GM19099 (cell line): ENCODE results near the gene SCARB2.

Experiments
- POLR2A ChIP-seq: IDR thresholded peaks from 3 replicates; pipeline ENCODE4 v1.6.1; 2011; ENCODE audit warnings: low read depth; ENCODE audit not compliant: insufficient read length; ENCODE audit errors: extremely low read depth

The SCARB2 gene

DNA sequence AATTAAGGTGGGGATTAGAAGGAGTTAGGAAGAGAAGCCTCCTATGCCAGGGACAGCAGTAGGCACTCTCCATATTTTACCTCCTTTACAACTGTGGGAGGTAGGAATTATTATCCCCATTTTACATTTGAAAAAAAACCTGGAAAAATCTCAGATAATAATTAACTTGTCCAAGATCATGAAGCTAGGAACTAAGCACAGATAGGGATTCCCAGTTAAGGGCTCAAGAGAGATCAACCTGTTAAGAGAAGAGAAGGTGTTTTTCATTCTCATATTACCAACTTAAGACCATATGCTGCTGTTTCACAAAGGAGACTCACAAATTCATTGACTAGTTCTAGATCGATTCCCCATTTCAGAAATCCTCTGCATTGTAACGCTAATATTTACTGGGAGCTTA lies 21.8 kb upstream of the SCARB2 start:
- no peak for TF ChIP-seq POLR2A

DNA sequence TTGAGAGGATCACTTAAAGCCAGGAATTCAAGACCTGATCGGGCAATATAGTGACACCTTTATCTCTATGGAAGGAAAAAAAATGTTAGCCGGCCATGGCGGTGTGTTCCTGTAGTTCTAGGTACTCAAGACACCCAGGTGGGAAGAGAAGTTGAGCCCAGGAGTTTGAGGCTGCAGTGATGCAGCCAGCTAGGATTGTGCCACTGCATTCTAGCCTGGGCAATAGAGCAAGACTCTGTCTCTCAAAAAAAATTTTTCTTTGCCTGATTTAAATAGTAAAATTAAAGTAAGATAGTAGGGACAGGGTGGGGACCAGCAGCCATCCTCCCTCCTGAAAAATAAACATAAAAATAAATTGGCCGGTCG lies 21.0 kb upstream of the SCARB2 start:
- no peak for TF ChIP-seq POLR2A

DNA sequence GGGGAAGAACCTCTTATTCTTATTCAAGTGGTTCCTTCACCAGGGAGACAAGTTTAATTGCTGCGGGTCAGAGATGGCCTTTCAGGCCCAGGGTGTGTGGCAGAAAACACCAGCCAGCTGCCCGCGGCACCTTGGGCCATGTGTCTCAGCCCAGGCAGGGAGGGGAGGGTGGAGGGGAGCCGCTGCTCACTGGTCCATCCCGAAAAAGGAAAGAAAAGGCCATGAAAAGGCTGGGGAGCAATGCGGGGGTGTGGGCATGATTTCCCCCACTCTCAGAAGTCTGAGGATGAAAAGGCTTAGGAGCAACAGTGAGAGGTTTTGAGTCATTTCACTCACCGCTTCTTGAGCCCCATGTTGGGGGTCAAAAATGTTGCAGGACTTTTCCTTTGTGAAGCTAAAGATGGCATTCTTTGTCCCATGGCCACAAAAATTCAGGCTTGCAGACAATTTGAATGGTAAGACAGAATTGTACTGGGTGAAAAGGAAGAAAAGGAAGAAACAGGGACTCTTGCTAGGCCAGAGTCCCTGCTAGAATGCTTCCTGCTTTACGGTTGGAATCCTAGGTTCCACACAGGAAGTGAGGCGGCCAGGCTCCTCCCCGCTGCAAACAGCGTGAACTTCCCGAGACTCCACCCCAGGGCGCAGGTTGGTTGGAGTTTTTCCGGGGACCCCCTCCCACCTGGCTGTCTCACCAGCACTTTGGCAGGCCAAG lies 20.5 kb upstream of the SCARB2 start:
- no peak for TF ChIP-seq POLR2A

DNA sequence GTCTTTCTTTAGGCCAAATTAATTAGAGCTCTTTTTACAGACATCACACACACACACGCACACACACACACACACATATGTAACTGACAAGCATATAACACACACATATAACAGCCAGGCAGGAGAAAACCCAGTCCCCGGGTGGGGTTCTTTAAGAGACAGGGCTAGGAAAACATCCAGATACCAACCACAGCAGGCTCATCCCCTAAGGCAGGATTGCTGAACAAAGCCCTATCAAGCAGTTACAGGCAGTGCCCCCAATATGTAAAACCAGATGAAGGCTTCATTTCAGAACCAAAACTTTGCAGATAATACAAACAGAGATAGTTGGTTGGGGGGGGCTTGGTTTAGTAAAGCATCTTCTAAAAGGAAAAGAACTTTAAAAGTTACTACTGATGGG lies 19.9 kb upstream of the SCARB2 start:
- TF ChIP-seq POLR2A = no peak

DNA sequence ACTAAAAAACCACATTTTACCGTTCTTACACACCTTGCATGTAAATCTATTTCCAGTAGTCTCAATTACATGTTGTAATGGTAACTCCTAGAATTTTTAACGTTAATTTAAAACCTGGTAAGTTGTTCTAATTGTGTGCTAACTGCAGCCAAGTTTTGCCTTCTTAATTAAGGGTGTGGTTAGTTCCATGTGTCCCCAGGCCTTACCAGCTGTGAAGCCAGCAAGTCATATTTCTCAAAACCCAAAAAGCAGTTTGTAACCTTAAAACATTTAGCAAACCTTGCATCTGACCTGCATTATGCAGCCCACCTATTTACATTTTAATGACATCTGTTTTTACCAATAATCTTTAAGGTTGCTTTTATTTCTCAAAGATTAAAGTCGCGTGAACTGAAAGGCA lies 19.5 kb upstream of the SCARB2 start:
- no peak for TF ChIP-seq POLR2A

DNA sequence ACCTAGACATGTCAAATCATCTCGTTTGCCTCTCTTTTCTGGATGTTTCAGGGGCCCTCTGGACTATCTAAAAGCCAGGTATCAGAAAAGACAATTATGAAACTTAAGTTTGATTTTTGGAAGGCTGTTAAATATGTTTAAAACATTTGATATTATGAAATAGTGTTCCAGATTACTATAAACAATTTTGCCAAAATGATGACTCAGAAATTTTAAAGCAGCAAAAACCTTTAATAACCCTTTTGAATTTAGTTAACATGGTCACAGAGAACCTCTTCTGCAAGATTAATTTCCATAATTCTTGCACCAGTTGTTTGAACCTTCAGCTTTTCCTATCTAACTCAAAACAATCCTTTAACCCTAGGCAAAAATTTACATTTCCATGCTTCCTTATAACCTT lies 19.1 kb upstream of the SCARB2 start:
- TF ChIP-seq POLR2A = no peak

DNA sequence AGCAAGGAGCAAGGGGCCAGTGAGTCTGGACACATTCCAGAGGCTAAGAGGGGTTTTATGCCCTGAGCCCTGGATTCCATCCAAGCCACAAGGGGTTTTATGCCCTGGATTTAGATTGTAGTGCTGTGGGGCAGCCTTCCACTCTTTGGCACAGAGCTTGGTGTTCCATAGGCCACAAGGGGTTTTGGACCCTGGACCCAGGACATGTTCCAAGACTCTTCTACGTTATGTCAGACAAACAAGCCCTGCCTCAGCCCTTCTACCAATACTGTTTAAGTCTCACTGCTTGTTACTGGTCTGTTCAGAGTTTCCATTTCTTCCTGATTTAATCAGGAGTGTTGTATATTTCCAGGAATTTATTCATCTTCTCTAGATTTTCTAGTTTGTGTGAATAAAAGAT lies 12.8 kb upstream of the SCARB2 start:
- TF ChIP-seq POLR2A = no peak

DNA sequence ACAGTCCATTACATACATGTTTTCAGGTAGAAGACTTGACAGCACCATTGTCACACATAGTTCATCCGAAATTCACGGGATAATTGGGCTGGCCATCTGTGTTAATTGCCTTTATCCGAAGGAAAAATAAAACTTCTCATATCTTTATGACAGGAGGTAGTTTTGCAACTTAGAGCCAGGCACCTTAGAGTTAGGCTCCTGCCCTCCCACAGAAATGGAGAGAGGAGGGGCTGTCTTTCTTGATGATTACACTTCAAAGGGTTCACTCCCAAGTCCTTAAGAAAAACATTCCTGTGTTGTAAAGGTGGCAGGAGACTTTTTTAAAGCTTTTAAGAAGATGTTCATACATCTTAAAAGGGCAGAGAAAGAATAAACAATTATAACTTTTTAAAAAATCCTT lies 10.5 kb upstream of the SCARB2 start:
- no peak for TF ChIP-seq POLR2A

DNA sequence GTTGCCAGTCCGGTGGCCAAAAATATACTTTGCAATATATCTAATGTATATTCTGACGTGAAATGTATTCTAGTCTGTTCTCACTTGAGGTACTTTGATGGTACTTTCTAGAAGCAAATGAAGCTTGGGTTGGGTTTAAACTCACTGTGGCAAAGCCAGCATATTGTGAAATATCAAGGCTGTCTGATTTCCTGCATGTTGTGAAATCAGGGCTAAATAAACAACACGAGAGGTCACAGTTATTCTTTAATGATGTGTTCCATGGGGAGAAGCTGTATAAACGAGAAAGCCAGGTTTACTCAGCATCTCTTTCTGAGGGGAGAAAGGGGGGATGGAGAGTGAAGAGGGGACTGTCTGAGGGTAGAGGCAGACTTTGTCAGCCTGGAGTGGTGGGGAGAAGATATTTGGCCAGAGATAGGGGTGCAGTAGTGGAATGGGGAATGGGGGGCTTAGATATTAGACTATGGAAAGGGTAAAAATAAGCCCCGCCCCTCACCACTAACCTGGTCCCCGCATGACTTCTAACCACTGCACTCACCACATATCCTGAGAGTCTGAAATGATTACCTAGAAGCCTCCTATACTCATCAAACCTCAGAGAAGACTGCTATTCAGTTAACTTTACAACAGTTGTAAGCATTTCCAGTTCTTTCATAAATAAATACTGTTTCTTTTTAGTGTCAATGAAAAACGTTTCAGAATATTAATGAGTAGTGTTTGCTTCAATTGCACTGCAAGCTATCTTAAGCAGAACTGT lies 5.9 kb upstream of the SCARB2 start:
- no peak for TF ChIP-seq POLR2A

DNA sequence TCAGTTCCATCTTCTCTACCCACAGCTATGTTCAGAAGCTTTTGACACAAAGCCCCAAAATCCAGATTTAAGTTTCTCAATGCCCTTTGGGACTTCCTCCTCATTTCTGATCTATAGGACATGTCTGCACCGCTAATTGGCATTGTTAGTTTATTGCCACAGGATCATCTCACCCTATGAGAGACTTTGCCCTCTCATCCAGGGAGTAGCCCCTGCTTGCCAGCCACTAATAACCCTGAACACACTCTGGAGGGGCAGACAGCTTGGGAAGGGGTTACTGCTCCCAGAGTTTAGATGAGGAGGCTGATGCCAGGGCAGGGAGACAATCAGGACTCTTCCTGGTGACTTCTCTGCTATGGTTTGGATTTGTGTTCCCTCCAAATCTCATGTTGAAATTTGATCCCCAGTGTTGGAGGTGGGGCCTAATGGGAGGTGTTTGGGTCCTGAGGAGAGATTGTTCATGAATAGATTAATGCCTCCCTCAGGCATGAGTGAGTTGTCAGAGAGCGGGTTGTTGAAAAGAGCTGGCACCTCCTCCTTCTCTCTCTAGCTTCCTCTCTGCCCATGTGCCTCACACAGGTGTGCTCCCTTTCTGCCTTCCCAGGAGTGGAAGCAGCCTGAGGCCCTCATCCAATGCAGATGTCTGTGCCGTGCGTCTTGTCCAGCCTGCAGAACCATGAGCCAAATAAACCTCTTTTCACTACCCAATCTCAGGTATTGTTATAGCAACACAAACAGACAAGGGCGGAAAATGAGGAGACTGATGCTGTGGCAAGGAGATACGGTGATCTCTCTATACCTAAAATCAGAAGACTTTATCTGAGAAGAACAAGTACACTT lies 3.6 kb upstream of the SCARB2 start:
- no peak for TF ChIP-seq POLR2A

DNA sequence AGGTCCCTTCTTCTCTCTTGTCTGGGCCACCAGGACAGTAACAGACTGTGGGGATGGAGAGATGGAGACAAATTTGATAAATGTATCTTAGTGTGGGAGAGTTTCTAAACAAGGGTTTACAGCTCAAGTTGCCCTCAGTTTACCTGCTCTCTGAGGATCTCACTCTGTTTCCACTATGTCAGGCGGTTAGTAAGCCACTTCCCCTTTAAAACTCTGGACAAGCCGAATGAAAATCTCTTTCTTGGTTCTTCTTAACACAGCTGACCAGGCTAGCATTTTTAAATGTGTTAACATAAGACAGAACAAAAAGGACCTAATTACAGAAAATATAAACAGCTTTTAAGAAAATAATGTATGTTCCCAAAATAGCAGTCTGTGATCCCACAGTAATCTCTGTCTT lies 2.9 kb upstream of the SCARB2 start:
- TF ChIP-seq POLR2A = no peak

DNA sequence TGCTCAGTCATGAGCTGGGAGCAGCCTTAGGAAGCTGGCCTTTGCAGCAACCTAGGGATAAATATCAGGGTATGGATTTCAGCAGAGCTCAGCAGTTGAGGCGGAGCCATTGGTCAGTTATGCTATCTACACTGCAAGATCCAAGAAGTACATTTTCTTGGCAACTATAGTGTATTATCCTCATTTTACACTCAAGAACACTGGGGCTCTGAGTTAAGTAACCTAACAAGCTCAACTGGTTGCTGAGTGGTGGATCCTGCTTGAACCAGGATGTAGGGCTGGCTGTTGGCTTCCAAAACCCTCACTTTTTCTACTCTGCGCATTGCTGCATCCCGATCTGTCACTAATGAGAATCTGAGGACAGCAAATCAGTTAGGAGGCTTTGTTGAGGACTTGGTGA lies 1.5 kb upstream of the SCARB2 start:
- no peak for TF ChIP-seq POLR2A

DNA sequence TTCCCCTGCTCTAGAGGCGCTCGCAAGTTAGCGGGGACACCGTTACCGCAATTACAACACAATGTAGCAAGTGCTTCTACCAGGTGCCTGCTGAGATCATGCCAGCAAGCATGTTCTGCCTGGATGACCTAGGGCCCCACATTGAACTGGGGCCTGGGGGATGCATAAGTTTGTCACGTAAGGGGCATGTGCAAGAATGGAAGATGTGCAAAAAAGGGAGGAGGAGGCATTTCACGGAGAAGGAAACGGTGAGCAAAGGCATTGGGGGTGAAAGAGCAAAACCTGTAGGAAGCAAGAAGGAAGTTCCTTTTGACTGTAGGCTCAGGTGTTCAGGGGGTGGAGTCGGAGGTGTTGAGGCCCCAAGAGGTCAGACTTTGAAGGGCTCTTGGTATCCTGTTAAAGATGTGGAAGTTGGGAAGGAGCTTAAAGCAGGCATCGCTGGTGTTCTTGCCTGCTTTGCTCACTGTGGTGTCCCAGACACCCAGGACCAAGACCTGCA lies 602 bp upstream of the SCARB2 start:
- TF ChIP-seq POLR2A = no peak

DNA sequence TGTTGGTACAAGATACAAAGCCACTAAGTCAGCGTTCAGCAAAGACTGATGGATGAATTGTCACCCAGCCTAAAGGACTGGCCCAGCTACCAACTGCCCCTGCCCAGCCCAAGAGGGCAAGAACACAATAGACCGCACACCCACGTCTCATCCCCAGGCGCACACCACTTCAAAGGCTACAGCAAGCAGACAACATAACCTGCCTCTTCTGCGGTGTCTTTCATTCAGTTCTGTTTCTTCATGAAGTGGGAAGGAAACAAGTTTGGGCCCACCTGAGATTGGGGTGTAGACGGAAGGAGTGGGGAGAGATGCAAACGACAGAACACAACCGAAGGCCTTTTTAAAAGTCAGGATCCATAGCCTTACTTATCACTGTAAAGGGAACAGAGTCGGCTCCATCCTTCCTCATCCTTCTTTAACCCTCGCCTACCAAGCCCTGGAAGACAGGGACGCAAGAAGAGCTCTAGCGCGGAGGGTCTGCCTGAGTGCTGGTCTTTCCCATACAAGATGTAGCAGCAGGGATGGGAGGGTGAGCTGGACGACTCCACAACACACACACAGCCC lies 691 bp downstream of the SCARB2 start:
- TF ChIP-seq POLR2A = no peak
